SK-N-SH (cell line): ENCODE measurements around the gene ABCG4. TPM values are rescaled to one million over a fixed set of nuclear protein-coding genes. Genes with fewer than 3 reads are reported as not detected.

ENCODE experiments used
- CTCF ChIA-PET: fragments of 300-600, 350-600 bp; formaldehyde crosslinking; extraction: SDS; loops from one replicate; lab custom pipeline; 2021; lab: Yijun Ruan, JAX
- POLR2A ChIA-PET: fragments of 350-600 bp; sonication (Branson Sonifier 250); formaldehyde crosslinking; extraction: SDS; loops from one replicate; lab custom pipeline; 2020; ENCODE audit warnings: antibody characterized with exemption, inconsistent platforms; lab: Yijun Ruan, JAX
- DNase-seq: peaks from one replicate; pipeline ENCODE4 v3.0.0; 2012
- H2AFZ ChIP-seq: fragments of 200-600 bp; sonication (generic); 2 replicates; pipeline ENCODE4 v1.8.1; 2016; ENCODE audit warnings: antibody characterized with exemption, mild to moderate bottlenecking, low read depth
- H3F3A ChIP-seq: fragments of 200-600 bp; sonication (generic); replicated peaks from 2 replicates; pipeline ENCODE3; 2016; ENCODE audit warnings: antibody characterized with exemption, mild to moderate bottlenecking; ENCODE audit not compliant: insufficient read depth
- H3K27ac ChIP-seq, 2 experiments: fragments of 200-500 bp in 1 of 2; fragments of 200-600 bp in 1 of 2; sonication (Bioruptor generic) in 1 of 2; sonication (generic), shearing (Covaris generic) in 1 of 2; 2 replicates each; pipeline versions ENCODE4 v1.5.1 to v1.6.1; 2014 to 2016; ENCODE audit warnings: low read depth in 2 of 2, inconsistent platforms in 1 of 2, low read length in 1 of 2, mild to moderate bottlenecking in 1 of 2, mixed read lengths in 1 of 2
- H3K27me3 ChIP-seq: fragments of 200-600 bp; sonication (generic), shearing (Covaris generic); 2 replicates; pipeline ENCODE4 v1.6.1; 2016; ENCODE audit warnings: mixed run types; ENCODE audit not compliant: insufficient read depth
- H3K36me3 ChIP-seq, 2 experiments: fragments of 200-500 bp in 1 of 2; fragments of 200-600 bp in 1 of 2; sonication (Bioruptor generic) in 1 of 2; sonication (generic) in 1 of 2; replicated peaks in 1 of 2; 2 replicates each; pipeline versions ENCODE3 to v1.5.1; 2014 to 2016; ENCODE audit warnings: low read length in 1 of 2, mild to moderate bottlenecking in 1 of 2; ENCODE audit not compliant: insufficient read depth in 2 of 2, control insufficient read depth in 1 of 2
- H3K4me1 ChIP-seq, 2 experiments: fragments of 200-500 bp in 1 of 2; fragments of 200-600 bp in 1 of 2; sonication (Bioruptor generic) in 1 of 2; sonication (generic), shearing (Covaris generic) in 1 of 2; 2 replicates each; pipeline versions ENCODE4 v1.5.1 to v1.6.1; 2014 to 2016; ENCODE audit warnings: low read depth in 1 of 2, low read length in 1 of 2, mixed run types in 1 of 2; ENCODE audit not compliant: insufficient read depth in 2 of 2, control insufficient read depth in 1 of 2
- H3K4me2 ChIP-seq: fragments of 200-600 bp; sonication (generic), shearing (Covaris generic); 2 replicates; pipeline ENCODE4 v1.6.1; 2017; ENCODE audit warnings: mixed run types
- H3K4me3 ChIP-seq, 2 experiments: fragments of 200-500 bp in 1 of 2; fragments of 200-600 bp in 1 of 2; sonication (Bioruptor generic) in 1 of 2; sonication (generic), shearing (Covaris generic) in 1 of 2; 2 replicates each; pipeline versions ENCODE4 v1.5.1 to v1.8.1; 2014 to 2016; ENCODE audit warnings: low read depth in 2 of 2, inconsistent platforms in 1 of 2, low read length in 1 of 2, mild to moderate bottlenecking in 1 of 2, mixed read lengths in 1 of 2, moderate library complexity in 1 of 2
- H3K79me2 ChIP-seq: fragments of 200-600 bp; sonication (generic); 2 replicates; pipeline ENCODE4 v1.8.1; 2017; ENCODE audit warnings: mild to moderate bottlenecking; ENCODE audit not compliant: insufficient read depth
- H3K9ac ChIP-seq: fragments of 200-600 bp; sonication (generic); 2 replicates; pipeline ENCODE4 v1.6.1; 2017; ENCODE audit warnings: mixed run types
- H3K9me2 ChIP-seq: fragments of 200-600 bp; sonication (generic); 2 replicates; pipeline ENCODE4 v1.6.1; 2017; ENCODE audit warnings: mixed run types
- H3K9me3 ChIP-seq: fragments of 200-600 bp; sonication (generic); 2 replicates; pipeline ENCODE4 v1.6.1; 2017; ENCODE audit warnings: mixed run types, mild to moderate bottlenecking, moderate library complexity
- H4K20me1 ChIP-seq: fragments of 200-600 bp; sonication (generic); 2 replicates; pipeline ENCODE4 v1.6.1; 2017; ENCODE audit warnings: mild to moderate bottlenecking, mixed run types; ENCODE audit not compliant: insufficient read depth
- CHD2 ChIP-seq: fragments of 150-350 bp; IDR thresholded peaks from 2 replicates; pipeline ENCODE4 v1.6.1; 2018; ENCODE audit warnings: low read length; ENCODE audit not compliant: partially characterized antibody
- ELF1 ChIP-seq: IDR thresholded peaks from 2 replicates; pipeline ENCODE4 v1.4.0; 2012
- EP300 ChIP-seq, 2 experiments: IDR thresholded peaks; 2 replicates each; pipeline versions ENCODE4 v1.4.0 to v1.6.1; 2012; ENCODE audit warnings: borderline replicate concordance in 1 of 2, low read depth in 1 of 2, low read length in 1 of 2
- MEF2A ChIP-seq: IDR thresholded peaks from 2 replicates; pipeline ENCODE4 v1.4.0; 2012; ENCODE audit warnings: low read depth, borderline replicate concordance
- NFIC ChIP-seq: IDR thresholded peaks from 2 replicates; pipeline ENCODE4 v1.4.0; 2012; ENCODE audit warnings: borderline replicate concordance
- NRF1 ChIP-seq: IDR thresholded peaks from 2 replicates; pipeline ENCODE4 v1.6.1; 2012; ENCODE audit warnings: low read depth, mild to moderate bottlenecking, low read length
- PBX3 ChIP-seq: IDR thresholded peaks from 2 replicates; pipeline ENCODE4; 2012
- RAD21 ChIP-seq: IDR thresholded peaks from 2 replicates; pipeline ENCODE4 v1.6.1; 2012; ENCODE audit warnings: mild to moderate bottlenecking, low read length
- RCOR1 ChIP-seq: fragments of 150-350 bp; IDR thresholded peaks from 2 replicates; pipeline ENCODE4 v1.6.1; 2017; ENCODE audit warnings: antibody characterized with exemption, low read length
- SIN3A ChIP-seq: IDR thresholded peaks from 2 replicates; pipeline ENCODE4 v1.6.1; 2012; ENCODE audit warnings: low read depth, mild to moderate bottlenecking, low read length, moderate library complexity, borderline replicate concordance
- TAF1 ChIP-seq: IDR thresholded peaks from 2 replicates; pipeline ENCODE4 v1.6.1; 2012; ENCODE audit warnings: low read depth, mild to moderate bottlenecking, low read length, moderate library complexity, borderline replicate concordance
- YY1 ChIP-seq: IDR thresholded peaks from 2 replicates; pipeline ENCODE4 v1.4.0; 2012; ENCODE audit warnings: low read depth, mild to moderate bottlenecking
- WGBS: methylation state at CpG from one replicate; pipeline ENCODE4 v1.1.6; 2017; ENCODE audit warnings: low lambda C conversion rate; 5-methylcytosine and 5-hydroxymethylcytosine counted together
- polyA plus RNA-seq, 3 experiments: library from polyadenylated mRNA; depleted of rRNA; stranded (reverse); fragments of >200 nt; gene quantifications; 2 replicates each; pipeline ENCODE4 v1.2.3, GENCODE V29; 2012
- TF ChIP-seq, protein P1 (sequence below): IDR thresholded peaks from 2 replicates; pipeline ENCODE4 v1.4.0; 2012; ENCODE audit warnings: low read depth, borderline replicate concordance

ABCG4 gene
- polyA plus RNA-seq, 1 of the 3 experiments (the other 2 are of a cell fraction), result 0.72 TPM

- Histone ChIP-seq H3K4me3 (no peak overlapping the region), H2AFZ (no peak overlapping the region), H3K79me2 (peaks cover 88% of the 10 kb centered on the region), H3K4me2 (no peak overlapping the region), H3K36me3 (peaks cover 0 to 5% of the 10 kb centered on the region in 2 experiments), H3K27me3 (no peaks in the 10 kb centered on the region), H4K20me1 (peaks cover 59% of the 10 kb centered on the region), H3K9me2 (no peaks in the 10 kb centered on the region), H3K9me3 (no peaks in the 10 kb centered on the region), H3K9ac (no peak overlapping the region), H3K4me1 (peaks cover 5 to 7% of the 10 kb centered on the region in 2 experiments; a peak in 3 of 4 replicates), H3F3A (peaks cover under 1% of the 10 kb centered on the region), H3K27ac (no peak overlapping the region)
- ChIA-PET POLR2A (no interaction called here), CTCF (interaction anchor here (0.6 to 2.1 kb wide), 5 partner anchors 9 to 130 kb away, joined by 3 to 8 read pairs (median 5); no protein-coding TSS in a partner anchor)
- TF ChIP-seq SIN3A (no peak), YY1 (no peak), ELF1 (no peak), TAF1 (no peak), RAD21 (no peak), EP300 (IDR thresholded peaks at IDR 0.05; ENCODE audit: borderline replicate concordance in 1 of 2, low read depth in 1 of 2, low read length in 1 of 2) (no peak), NRF1 (no peak), NFIC (no peak), CHD2 (no peak), MEF2A (no peak), PBX3 (no peak), RCOR1 (no peak)
- TF ChIP-seq, protein P1, sequence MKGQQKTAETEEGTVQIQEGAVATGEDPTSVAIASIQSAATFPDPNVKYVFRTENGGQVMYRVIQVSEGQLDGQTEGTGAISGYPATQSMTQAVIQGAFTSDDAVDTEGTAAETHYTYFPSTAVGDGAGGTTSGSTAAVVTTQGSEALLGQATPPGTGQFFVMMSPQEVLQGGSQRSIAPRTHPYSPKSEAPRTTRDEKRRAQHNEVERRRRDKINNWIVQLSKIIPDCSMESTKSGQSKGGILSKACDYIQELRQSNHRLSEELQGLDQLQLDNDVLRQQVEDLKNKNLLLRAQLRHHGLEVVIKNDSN, result no peak
- DNase-seq, result no peak
- WGBS, result 83% methylated on average over 1 of the region's 3 CpGs
Measured at GRCh38 chr11:119210050-119210449, 61.2 kb downstream of the ABCG4 start.

Other genes starting within 250 kb of the ABCG4 start
- gene BCL9L, start 223.1 kb upstream of the ABCG4 start, polyA plus RNA-seq (2012; rRNA removed), result 4.5 and 12.1 TPM in 2 replicates
- gene UPK2, start 192.8 kb upstream of the ABCG4 start, polyA plus RNA-seq (2012; rRNA removed), result 0.15 and 0.21 TPM in 2 replicates
- not detected in 2 replicates for gene FOXR1, start 177.3 kb upstream of the ABCG4 start, polyA plus RNA-seq (2012; rRNA removed)
- 16.0 and 19.8 TPM in 2 replicates for gene CENATAC, start 150.9 kb upstream of the ABCG4 start, polyA plus RNA-seq (2012; rRNA removed)
- 2,335 and 2,688 TPM in 2 replicates for gene RPS25, start 130.7 kb upstream of the ABCG4 start, polyA plus RNA-seq (2012; rRNA removed)
- 299 and 368 TPM in 2 replicates for gene TRAPPC4, start 130.3 kb upstream of the ABCG4 start, polyA plus RNA-seq (2012; rRNA removed)
- 21.8 and 22.1 TPM in 2 replicates for gene SLC37A4, start 118.2 kb upstream of the ABCG4 start, polyA plus RNA-seq (2012; rRNA removed)
- gene HYOU1, start 91.8 kb upstream of the ABCG4 start, polyA plus RNA-seq (2012; rRNA removed), result 90.8 and 105 TPM in 2 replicates
- gene VPS11, start 81.2 kb upstream of the ABCG4 start, polyA plus RNA-seq (2012; rRNA removed), result 13.8 and 14.8 TPM in 2 replicates
- gene HMBS, start 64.2 kb upstream of the ABCG4 start, polyA plus RNA-seq (2012; rRNA removed), result 69.4 and 77.4 TPM in 2 replicates
- 99.5 and 128 TPM in 2 replicates for gene DPAGT1, start 47.2 kb upstream of the ABCG4 start, polyA plus RNA-seq (2012; rRNA removed)
- 7.6 and 8.6 TPM in 2 replicates for gene C2CD2L, start 41.7 kb upstream of the ABCG4 start, polyA plus RNA-seq (2012; rRNA removed)
- 21.8 and 36.1 TPM in 2 replicates for gene HINFP, start 27.5 kb upstream of the ABCG4 start, polyA plus RNA-seq (2012; rRNA removed)
- gene NLRX1, start 19.7 kb downstream of the ABCG4 start, polyA plus RNA-seq (2012; rRNA removed), result 13.7 and 13.8 TPM in 2 replicates
- gene NHERF4, start 36.4 kb downstream of the ABCG4 start, polyA plus RNA-seq (2012; rRNA removed), result not detected in 2 replicates
- 9.5 and 10.4 TPM in 2 replicates for gene CBL, start 57.3 kb downstream of the ABCG4 start, polyA plus RNA-seq (2012; rRNA removed)
- 22.8 and 28.4 TPM in 2 replicates for gene MCAM, start 168.1 kb downstream of the ABCG4 start, polyA plus RNA-seq (2012; rRNA removed)
- gene RNF26, start 185.5 kb downstream of the ABCG4 start, polyA plus RNA-seq (2012; rRNA removed), result 26.6 and 31.9 TPM in 2 replicates
- 0.71 and 0.76 TPM in 2 replicates for gene C1QTNF5, start 191.8 kb downstream of the ABCG4 start, polyA plus RNA-seq (2012; rRNA removed)
- gene MFRP, start 197.7 kb downstream of the ABCG4 start, polyA plus RNA-seq (2012; rRNA removed), result not detected in 2 replicates
- 0.81 and 0.97 TPM in 2 replicates for gene USP2, start 232.6 kb downstream of the ABCG4 start, polyA plus RNA-seq (2012; rRNA removed)